ENCODE data around the gene ASRGL1.
A peak's percentile ranks its signal among the peaks of the same experiment; 100 is the strongest.
"Not testable (repeated sequence)": the region's sequence is repeated elsewhere in the genome, so short reads cannot be mapped to it uniquely, and the experiment has no call there.

Gene ASRGL1

DNA sequence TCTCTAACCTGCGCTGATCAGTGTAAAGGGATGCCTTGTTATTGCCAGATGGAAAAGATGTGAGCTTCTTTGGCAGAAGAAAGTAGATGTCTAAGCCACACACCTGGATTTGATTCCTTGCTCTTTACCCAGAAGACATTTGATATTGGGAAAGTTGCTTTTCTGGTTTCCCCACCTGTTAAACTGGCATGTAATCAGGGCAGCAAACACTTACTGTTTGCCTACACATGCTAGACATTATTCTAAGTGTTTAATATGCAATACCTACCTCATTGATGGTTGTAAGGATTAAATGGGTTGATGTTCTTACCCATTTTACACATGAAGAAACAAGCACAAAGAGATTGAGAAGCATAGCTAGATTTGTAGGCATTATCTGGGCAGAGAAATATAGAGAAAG lies 16.6 kb downstream of the ASRGL1 start:
- no peak for DNase-seq

DNA sequence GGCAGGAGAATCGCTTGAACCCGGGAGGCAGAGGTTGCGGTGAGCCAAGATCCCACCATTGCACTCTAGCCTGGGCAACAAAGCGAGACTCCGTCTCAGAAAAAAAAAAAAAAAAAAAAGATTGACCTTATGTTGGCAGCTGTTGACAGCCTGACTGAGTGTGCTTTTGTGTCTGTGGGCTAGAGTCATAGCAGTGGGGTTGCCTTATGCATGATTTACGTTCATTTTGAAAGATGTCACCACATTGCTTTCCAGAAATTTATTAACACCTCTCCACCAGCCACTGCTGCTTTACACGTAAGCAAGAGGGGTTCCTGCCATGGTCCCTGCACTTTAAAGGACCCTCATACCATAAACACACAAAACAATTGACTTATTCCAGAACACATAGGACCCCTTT lies 21.0 kb downstream of the ASRGL1 start:
- no peak for DNase-seq

GRCh38 chr11:62359475-62359874 lies 22.2 kb downstream of the ASRGL1 start:
- no peak for DNase-seq

- no peak for DNase-seq
These were observed 23.4 kb downstream of the ASRGL1 start for GRCh38 chr11:62360685-62361084.

DNA sequence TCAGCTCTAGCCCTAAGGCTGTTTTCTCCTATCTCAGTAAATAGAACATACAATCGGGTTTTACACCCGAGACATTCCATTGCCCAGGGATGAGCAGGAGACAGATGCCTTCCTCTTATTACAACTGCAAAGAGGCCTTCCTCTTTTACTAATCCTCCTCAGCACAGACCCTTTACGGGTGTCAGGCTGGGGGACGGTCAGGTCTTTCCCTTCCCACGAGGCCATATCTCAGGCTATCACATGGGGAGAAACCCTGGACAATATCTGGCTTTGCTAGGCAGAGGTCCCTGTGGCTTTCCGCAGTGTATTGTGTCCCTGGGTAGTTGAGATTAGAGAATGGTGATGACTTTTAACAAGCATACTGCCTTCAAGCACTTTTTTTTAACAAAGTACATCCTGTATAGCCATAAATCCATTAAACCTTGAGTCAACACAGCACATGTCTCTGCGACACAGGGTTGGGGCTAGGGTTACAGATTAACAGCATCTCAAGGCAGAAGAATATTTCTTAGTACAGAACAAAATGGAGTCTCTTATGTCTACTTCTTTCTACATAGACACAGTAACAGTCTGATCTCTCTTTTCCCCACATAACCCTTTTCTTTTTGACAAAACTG lies 31.7 kb downstream of the ASRGL1 start:
- DNase-seq, result not testable (repeated sequence)

GRCh38 chr11:62370743-62371440 lies 33.6 kb downstream of the ASRGL1 start:
- peak; percentile 14 for DNase-seq

DNA sequence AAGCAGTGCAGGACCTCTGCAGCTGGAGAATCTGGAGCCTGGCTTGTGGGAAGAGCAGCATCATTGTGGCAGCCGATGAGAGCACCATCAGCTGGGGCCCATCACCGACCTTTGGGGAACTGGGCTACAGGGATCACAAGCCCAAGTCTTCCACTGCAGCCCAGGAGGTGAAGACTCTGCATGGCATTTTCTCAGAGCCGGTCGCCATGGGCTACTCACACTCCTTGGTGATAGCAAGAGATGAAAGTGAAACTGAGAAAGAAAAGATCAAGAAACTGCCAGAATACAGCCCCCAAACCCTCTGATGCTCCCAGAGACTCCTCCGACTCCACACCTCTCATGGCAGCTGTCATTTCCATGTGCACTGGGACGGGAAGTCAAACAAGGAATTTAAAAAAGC lies 35.6 kb downstream of the ASRGL1 start:
- no peak for DNase-seq

- DNase-seq, result no peak
These were observed 36.3 kb downstream of the ASRGL1 start for GRCh38 chr11:62373464-62374119.

GRCh38 chr11:62374801-62375200 lies 37.6 kb downstream of the ASRGL1 start:
- no peak for DNase-seq

- not testable (repeated sequence) for DNase-seq
These were observed 41.3 kb downstream of the ASRGL1 start for GRCh38 chr11:62378459-62379063.

DNA sequence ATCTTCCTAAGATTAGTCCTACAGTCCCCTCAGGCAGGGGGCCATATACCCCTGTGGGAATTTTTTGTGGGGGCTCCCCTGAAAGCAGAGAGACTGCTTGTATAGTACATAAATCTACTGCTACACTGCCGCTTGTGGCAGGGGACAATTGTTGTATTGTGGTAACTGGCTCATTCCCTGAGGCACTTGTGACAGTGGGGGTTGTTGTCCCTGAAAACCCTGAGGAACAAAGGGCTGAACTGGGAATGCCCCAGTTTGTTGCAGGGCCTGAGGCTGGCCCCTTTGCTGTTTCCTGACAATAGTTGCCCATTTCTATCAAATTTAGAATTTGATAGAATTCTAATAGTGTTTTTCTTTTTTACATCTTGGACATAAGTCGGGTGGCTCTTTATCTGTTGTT lies 42.3 kb downstream of the ASRGL1 start:
- DNase-seq, result not testable (repeated sequence)

- DNase-seq, result not testable (repeated sequence)
These were observed 43.6 kb downstream of the ASRGL1 start for GRCh38 chr11:62380821-62381245.

- DNase-seq, result no peak
These were observed 46.6 kb downstream of the ASRGL1 start for GRCh38 chr11:62383822-62384221.

- DNase-seq, result not testable (repeated sequence)
These were observed 48.8 kb downstream of the ASRGL1 start for GRCh38 chr11:62386083-62386482.

DNA sequence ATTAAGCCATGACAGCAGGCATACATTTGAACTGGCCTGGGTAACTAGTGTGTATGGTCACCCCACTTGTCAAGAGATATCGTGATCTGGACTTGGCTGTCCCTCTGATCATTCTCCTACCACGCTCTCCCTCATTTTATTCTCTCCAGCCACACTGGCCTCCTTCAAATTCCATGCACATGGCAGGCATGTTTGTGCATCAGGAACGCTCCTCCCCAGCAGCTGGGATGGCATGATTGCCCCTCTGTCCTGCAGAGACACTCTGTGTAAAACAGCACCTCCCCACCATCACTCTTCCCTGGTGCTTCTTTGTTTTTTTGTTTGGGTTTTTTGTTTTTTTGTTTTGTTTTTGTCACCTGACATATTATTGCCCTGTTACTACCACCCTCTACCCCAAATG lies 50.1 kb downstream of the ASRGL1 start:
- DNase-seq, result no peak

GRCh38 chr11:62388999-62389398 lies 51.8 kb downstream of the ASRGL1 start:
- DNase-seq, result no peak

GRCh38 chr11:62390237-62390636 lies 53.0 kb downstream of the ASRGL1 start:
- DNase-seq, result no peak

- DNase-seq, result no peak
These were observed 53.5 kb downstream of the ASRGL1 start for GRCh38 chr11:62390722-62391121.

DNA sequence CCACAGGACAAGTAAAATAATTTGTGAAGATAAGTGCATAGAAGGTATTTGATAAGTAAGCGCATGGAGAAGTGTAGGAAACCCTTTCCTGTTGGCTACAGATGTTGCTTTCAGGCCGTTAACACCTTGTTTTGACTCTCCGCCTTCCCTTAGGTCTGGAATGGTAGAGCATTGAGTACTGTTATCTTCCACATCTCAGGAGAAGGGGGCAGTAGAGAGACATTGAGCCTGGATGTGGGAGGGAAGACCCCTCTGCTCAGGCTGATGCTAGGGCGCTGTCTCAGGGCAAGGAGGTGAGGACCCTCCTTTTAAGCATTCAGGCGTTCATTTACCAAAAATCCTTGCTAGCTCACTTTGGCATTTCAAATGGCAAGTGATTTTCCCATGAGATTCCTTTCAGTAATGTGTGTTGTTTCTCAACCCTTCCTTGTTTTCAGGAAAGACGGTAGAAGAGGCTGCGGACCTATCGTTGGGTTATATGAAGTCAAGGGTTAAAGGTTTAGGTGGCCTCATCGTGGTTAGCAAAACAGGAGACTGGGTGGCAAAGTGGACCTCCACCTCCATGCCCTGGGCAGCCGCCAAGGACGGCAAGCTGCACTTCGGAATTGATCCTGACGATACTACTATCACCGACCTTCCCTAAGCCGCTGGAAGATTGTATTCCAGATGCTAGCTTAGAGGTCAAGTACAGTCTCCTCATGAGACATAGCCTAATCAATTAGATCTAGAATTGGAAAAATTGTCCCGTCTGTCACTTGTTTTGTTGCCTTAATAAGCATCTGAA lies 54.6 kb downstream of the ASRGL1 start:
- DNase-seq, result no peak

DNA sequence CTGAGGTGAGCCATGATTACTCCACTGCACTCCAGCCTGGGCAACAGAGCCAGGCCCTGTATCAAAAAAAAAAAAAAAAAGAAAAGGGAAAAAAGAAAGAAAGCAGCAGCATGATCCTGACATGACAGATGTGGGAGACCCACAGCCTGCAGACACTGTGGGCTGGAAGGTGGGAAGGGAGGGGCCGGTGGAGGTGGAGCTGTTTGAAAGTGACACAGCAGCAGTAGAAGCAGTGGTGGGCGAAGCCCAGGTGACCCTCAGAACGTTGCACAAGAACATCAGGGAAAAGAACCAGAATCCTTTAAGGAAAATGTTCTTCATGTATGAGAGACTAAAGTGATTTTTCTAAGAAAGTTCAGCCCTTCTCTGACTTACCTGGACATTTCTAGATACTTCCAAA lies 55.3 kb downstream of the ASRGL1 start:
- DNase-seq, result no peak

GRCh38 chr11:62393061-62393611 lies 55.9 kb downstream of the ASRGL1 start:
- no peak for DNase-seq

DNA sequence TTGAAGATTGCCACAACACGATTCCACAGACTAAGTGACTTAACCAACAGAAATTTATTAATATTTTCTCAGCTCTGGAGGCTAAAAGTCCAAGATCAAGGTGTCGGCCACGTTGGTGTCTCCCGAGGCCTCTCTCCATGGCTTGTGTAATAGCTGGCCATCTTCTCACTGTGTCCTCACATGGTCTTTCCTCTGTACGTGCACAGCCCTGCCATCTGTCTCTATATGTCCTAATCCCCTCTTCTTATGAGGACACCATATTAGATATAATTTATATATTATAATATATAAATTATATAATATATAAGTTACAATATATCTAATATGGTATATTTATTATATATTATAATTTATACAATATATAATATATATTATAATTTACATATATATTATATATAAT lies 56.5 kb downstream of the ASRGL1 start:
- DNase-seq, result no peak

Data from activated T-cell treated with anti-CD3 and anti-CD28 coated beads for 4 hours (primary cell).